Measurements from ENCODE around the gene CWF19L1. TPM values are rescaled to one million over a fixed set of nuclear protein-coding genes. Genes with fewer than 3 reads are reported as not detected.

Gene CWF19L1
- total and polyA plus RNA-seq, 4 donors: 5.3 to 15.7 (median 8.0) TPM

- H3K4me3 ChIP-seq (ENCODE audit: low read depth in 1 of 3, low read length in 3 of 3): peak overlapping the region; percentile 83 to 98 (median 89)
- peak overlapping the region; percentile 93 to 94 for H3K27ac ChIP-seq (ENCODE audit: low read depth in 1 of 2, low read length in 2 of 2)
- H3K4me1 ChIP-seq (ENCODE audit: control insufficient read depth in 4 of 4, insufficient read depth in 4 of 4, low read length in 3 of 4): peaks cover 4 to 35% (median 13%) of the 10 kb centered on the region in 4 donors
- 39% methylated on average over 28 of the region's 28 CpGs for WGBS
- TF ChIP-seq TAF1 (conservative IDR thresholded peaks at IDR 0.05) (peak; percentile 37), REST (IDR thresholded peaks at IDR 0.05) (peak; percentile 2), HNF4A (conservative IDR thresholded peaks at IDR 0.05) (peak in 1 of 2 donors; percentile 28), RXRA (IDR thresholded peaks at IDR 0.05) (peak in 1 of 2 donors; percentile 2), FOXA1 (IDR thresholded peaks at IDR 0.05) (peak; percentile 24), GABPA (IDR thresholded peaks at IDR 0.05 in 1 of 2, conservative IDR thresholded peaks at IDR 0.05 in 1 of 2) (no peak)
- peaks cover 4 to 21% (median 9%) of the 10 kb centered on the region in 4 donors for H3K36me3 ChIP-seq (ENCODE audit: control insufficient read depth in 4 of 4, insufficient read depth in 3 of 4, low read depth in 1 of 4, low read length in 3 of 4)
- no peaks in the 10 kb centered on the region for H3K27me3 ChIP-seq (ENCODE audit: control insufficient read depth in 4 of 4, insufficient read depth in 4 of 4, low read length in 3 of 4)
- no peak for DNase-seq (ENCODE audit: low spot score)
- H3K9ac ChIP-seq (ENCODE audit: low read depth in 1 of 2, low read length in 2 of 2): peak overlapping the region; percentile 92 to 96
- no peaks in the 10 kb centered on the region for H3K9me3 ChIP-seq (ENCODE audit: control insufficient read depth in 4 of 4, low read length in 3 of 4)
Measured at GRCh38 chr10:100186253-100187212, 80.9 kb downstream of the CWF19L1 start.

- no peaks in the 10 kb centered on the region for H3K9me3 ChIP-seq (ENCODE audit: control insufficient read depth in 4 of 4, low read length in 3 of 4)
- H3K27me3 ChIP-seq (ENCODE audit: control insufficient read depth in 4 of 4, insufficient read depth in 4 of 4, low read length in 3 of 4): no peaks in the 10 kb centered on the region
- peaks cover 2 to 13% (median 3%) of the 10 kb centered on the region in 4 donors for H3K36me3 ChIP-seq (ENCODE audit: control insufficient read depth in 4 of 4, insufficient read depth in 3 of 4, low read depth in 1 of 4, low read length in 3 of 4)
- peak within 1 kb of the TSS; percentile 92 to 96 for H3K9ac ChIP-seq (ENCODE audit: low read depth in 1 of 2, low read length in 2 of 2)
- peak within 1 kb of the TSS; percentile 93 to 94 for H3K27ac ChIP-seq (ENCODE audit: low read depth in 1 of 2, low read length in 2 of 2)
- H3K4me3 ChIP-seq (ENCODE audit: low read depth in 1 of 3, low read length in 3 of 3): peak within 1 kb of the TSS; percentile 83 to 98 (median 89)
- peaks cover 4 to 35% (median 15%) of the 10 kb centered on the region in 4 donors for H3K4me1 ChIP-seq (ENCODE audit: control insufficient read depth in 4 of 4, insufficient read depth in 4 of 4, low read length in 3 of 4)
- WGBS: under 1% methylated on average over 65 of the region's 65 CpGs
- peak; percentile 80 for TF ChIP-seq TAF1 (conservative IDR thresholded peaks at IDR 0.05)
- TF ChIP-seq EGR1 (IDR thresholded peaks at IDR 0.05; ENCODE audit: low read depth in 2 of 2): peak; percentile 66 to 83
- peak; percentile 93 for TF ChIP-seq ZBTB33 (IDR thresholded peaks at IDR 0.05)
- no peak for TF ChIP-seq ATF3 (IDR thresholded peaks at IDR 0.05)
- TF ChIP-seq HNF4A (conservative IDR thresholded peaks at IDR 0.05): peak in 1 of 2 donors; percentile 33
- peak; percentile 44 to 53 for TF ChIP-seq RAD21 (IDR thresholded peaks at IDR 0.05)
- TF ChIP-seq JUND (IDR thresholded peaks at IDR 0.05): no peak
- TF ChIP-seq SP1 (IDR thresholded peaks at IDR 0.05): peak; percentile 14
- no peak for TF ChIP-seq RXRA (IDR thresholded peaks at IDR 0.05)
- TF ChIP-seq MAX (IDR thresholded peaks at IDR 0.05): peak; percentile 73
- TF ChIP-seq REST (IDR thresholded peaks at IDR 0.05): peak; percentile 77
- TF ChIP-seq FOXA1 (IDR thresholded peaks at IDR 0.05): no peak
- TF ChIP-seq GABPA (IDR thresholded peaks at IDR 0.05 in 1 of 2, conservative IDR thresholded peaks at IDR 0.05 in 1 of 2): peak in 1 of 2 donors; percentile 60
- TF ChIP-seq YY1 (IDR thresholded peaks at IDR 0.05): peak; percentile 82
- peak; percentile 91 for DNase-seq (ENCODE audit: low spot score)
Measured at GRCh38 chr10:100185364-100186252, 81.8 kb downstream of the CWF19L1 start, which contains the start of gene ERLIN1. TSS of gene ERLIN1 (minus strand) at chr10:100186029. CDS start at chr10:100185626, 403 bp downstream.
